Stimulated activated naive CD8-positive, alpha-beta T cell treated with anti-CD3 and anti-CD28 coated beads, Interleukin-15, amount 100 ng/mL, for 72 hours (primary cell): ENCODE measurements around the gene BTRC.
"Not testable (repeated sequence)": the region's sequence is repeated elsewhere in the genome, so short reads cannot be mapped to it uniquely, and the experiment has no call there.

Experiments
- ATAC-seq: fragments of 150-1000 bp; cut with Tn5 transposase; 2 replicates; pipeline ENCODE4 v1.10.0; 2021; ENCODE audit warnings: mild to moderate bottlenecking, moderate library complexity
- DNase-seq, 2 donors: peaks; one replicate each; pipeline ENCODE4 v3.0.0; 2021 to 2022
- H3K27ac Mint-ChIP-seq, 2 donors: one replicate each; pipeline ENCODE4 v1.8.0; 2022; ENCODE audit warnings: mild to moderate bottlenecking in 2 of 2, mixed read lengths in 2 of 2, moderate library complexity in 2 of 2
- H3K27me3 Mint-ChIP-seq: one replicate; pipeline ENCODE4 v1.8.0; 2022; ENCODE audit warnings: mixed read lengths
- H3K4me1 Mint-ChIP-seq: one replicate; pipeline ENCODE4 v1.8.0; 2022; ENCODE audit warnings: mild to moderate bottlenecking, mixed read lengths
- H3K4me3 Mint-ChIP-seq, 2 donors: one replicate each; pipeline ENCODE4 v1.8.0; 2022; ENCODE audit warnings: mild to moderate bottlenecking in 2 of 2, mixed read lengths in 2 of 2, moderate library complexity in 1 of 2
- H3K9me3 Mint-ChIP-seq, 2 donors: one replicate each; pipeline ENCODE4 v1.8.0; 2022; ENCODE audit warnings: mixed read lengths in 2 of 2

Gene BTRC

DNA sequence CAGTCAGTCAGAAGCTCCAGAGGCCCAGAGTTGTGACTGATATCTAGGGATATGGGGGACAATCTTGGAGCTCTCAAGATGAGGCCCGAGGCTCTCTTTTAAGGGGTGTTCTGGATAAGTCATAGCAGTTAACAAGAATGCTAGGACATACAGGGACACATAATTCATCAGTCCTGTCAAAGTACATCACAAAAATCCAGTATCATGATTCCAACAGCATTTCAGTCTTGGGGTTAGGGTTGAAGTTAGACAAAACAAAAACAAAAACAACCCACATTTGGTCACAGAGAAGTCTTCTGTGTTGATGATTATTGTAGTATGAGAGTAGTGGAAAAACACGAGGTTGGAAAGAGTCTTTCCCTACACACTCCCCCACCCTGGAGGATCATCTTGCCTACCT is 39.4 kb downstream of the BTRC start:
- Mint-ChIP-seq H3K4me1 (peaks cover 14% of the 10 kb centered on the region), H3K4me3 (no peak overlapping the region), H3K9me3 (no peaks in the 10 kb centered on the region), H3K27me3 (no peaks in the 10 kb centered on the region), H3K27ac (no peak overlapping the region)
- ATAC-seq = no peak
- DNase-seq = no peak

GRCh38 chr10:101394524-101395133 is 40.7 kb downstream of the BTRC start:
- ATAC-seq = no peak
- Mint-ChIP-seq H3K9me3 (no peaks in the 10 kb centered on the region), H3K27ac (no peak overlapping the region), H3K27me3 (no peaks in the 10 kb centered on the region), H3K4me3 (no peak overlapping the region), H3K4me1 (peaks cover 14% of the 10 kb centered on the region)
- DNase-seq = no peak

DNA sequence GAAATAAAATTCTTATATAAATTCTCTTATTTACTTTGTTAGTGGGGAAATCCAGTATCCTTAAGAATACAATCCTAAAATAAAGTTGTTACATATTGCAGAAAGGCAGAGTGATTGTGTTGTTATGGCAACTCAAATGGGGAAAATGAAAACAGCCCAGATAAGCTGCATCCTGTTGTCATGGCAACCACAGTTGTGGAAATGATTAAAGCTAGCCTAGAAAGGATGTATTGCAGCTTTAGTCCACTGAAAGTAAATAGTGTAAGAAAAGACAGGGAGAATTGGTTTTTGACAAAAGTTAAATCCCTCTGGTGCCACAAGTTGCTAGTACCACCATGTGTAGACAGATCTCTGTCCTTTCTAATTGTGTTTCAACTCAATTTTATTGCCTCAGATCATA is 43.2 kb downstream of the BTRC start:
- H3K9me3 Mint-ChIP-seq = no peaks in the 10 kb centered on the region
- peak; percentile 67 for ATAC-seq
- H3K27ac Mint-ChIP-seq = peak overlapping the region in 1 of 2 donors; percentile 57
- no peak overlapping the region for H3K4me3 Mint-ChIP-seq
- no peaks in the 10 kb centered on the region for H3K27me3 Mint-ChIP-seq
- H3K4me1 Mint-ChIP-seq = peaks cover 14% of the 10 kb centered on the region
- peak in 1 of 2 donors; percentile 21 for DNase-seq

GRCh38 chr10:101400585-101400984 is 46.6 kb downstream of the BTRC start:
- Mint-ChIP-seq H3K9me3 (no peaks in the 10 kb centered on the region), H3K4me3 (no peak overlapping the region), H3K27me3 (no peaks in the 10 kb centered on the region), H3K4me1 (peaks cover 9% of the 10 kb centered on the region), H3K27ac (no peak overlapping the region)
- ATAC-seq (no peak), DNase-seq (no peak)

- H3K27me3 Mint-ChIP-seq = no peaks in the 10 kb centered on the region
- no peak overlapping the region for H3K4me3 Mint-ChIP-seq
- peaks cover 1% of the 10 kb centered on the region for H3K4me1 Mint-ChIP-seq
- DNase-seq (no peak), ATAC-seq (no peak)
- H3K27ac Mint-ChIP-seq = no peak overlapping the region
- H3K9me3 Mint-ChIP-seq = no peaks in the 10 kb centered on the region
Observed at GRCh38 chr10:101402711-101403110, 48.7 kb downstream of the BTRC start.

GRCh38 chr10:101403161-101403560 is 49.2 kb downstream of the BTRC start:
- no peaks in the 10 kb centered on the region for H3K27me3 Mint-ChIP-seq
- no peak for DNase-seq
- H3K9me3 Mint-ChIP-seq = no peaks in the 10 kb centered on the region
- no peaks in the 10 kb centered on the region for H3K4me1 Mint-ChIP-seq
- no peak for ATAC-seq
- no peak overlapping the region for H3K27ac Mint-ChIP-seq
- H3K4me3 Mint-ChIP-seq = no peak overlapping the region

- no peak for DNase-seq
- no peak for ATAC-seq
- Mint-ChIP-seq H3K27me3 (no peaks in the 10 kb centered on the region), H3K27ac (no peak overlapping the region), H3K4me3 (no peak overlapping the region), H3K4me1 (no peaks in the 10 kb centered on the region), H3K9me3 (no peaks in the 10 kb centered on the region)
Observed at GRCh38 chr10:101405001-101405400, 51.0 kb downstream of the BTRC start.

- no peak overlapping the region for H3K27ac Mint-ChIP-seq
- ATAC-seq = no peak
- H3K4me3 Mint-ChIP-seq = no peak overlapping the region
Observed at GRCh38 chr10:101411598-101411997, 57.6 kb downstream of the BTRC start.

DNA sequence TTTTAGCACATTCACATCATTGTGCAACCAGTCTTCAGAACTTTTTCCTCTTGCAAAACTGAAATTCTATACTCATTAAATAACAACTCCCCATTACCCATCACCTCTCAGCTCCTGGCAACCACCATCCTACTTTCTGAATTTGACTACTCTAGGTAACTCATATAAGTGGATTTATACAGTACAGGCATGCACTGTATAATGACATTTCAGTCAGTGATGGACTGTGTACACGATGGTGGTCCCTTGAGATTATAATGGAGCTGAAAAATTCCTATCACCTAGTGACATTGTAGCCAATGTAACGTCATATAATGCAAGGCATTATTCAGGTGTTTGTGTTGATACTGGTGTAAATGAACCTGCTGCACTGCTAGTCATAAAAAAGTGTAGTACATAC is 60.1 kb downstream of the BTRC start:
- no peak overlapping the region for H3K4me3 Mint-ChIP-seq
- H3K9me3 Mint-ChIP-seq = peaks cover 0 to 3% of the 10 kb centered on the region in 2 donors
- no peak overlapping the region for H3K27ac Mint-ChIP-seq
- H3K4me1 Mint-ChIP-seq = no peaks in the 10 kb centered on the region
- DNase-seq = no peak
- H3K27me3 Mint-ChIP-seq = no peaks in the 10 kb centered on the region
- no peak for ATAC-seq

More at GRCh38 chr10:101411598-101411997, 57.6 kb downstream of the BTRC start:
- DNase-seq = no peak
- Mint-ChIP-seq H3K27me3 (no peaks in the 10 kb centered on the region), H3K9me3 (peaks cover 0 to 3% of the 10 kb centered on the region in 2 donors), H3K4me1 (no peaks in the 10 kb centered on the region)

- ATAC-seq = no peak
Observed at GRCh38 chr10:101415884-101416283, 61.9 kb downstream of the BTRC start.

DNA sequence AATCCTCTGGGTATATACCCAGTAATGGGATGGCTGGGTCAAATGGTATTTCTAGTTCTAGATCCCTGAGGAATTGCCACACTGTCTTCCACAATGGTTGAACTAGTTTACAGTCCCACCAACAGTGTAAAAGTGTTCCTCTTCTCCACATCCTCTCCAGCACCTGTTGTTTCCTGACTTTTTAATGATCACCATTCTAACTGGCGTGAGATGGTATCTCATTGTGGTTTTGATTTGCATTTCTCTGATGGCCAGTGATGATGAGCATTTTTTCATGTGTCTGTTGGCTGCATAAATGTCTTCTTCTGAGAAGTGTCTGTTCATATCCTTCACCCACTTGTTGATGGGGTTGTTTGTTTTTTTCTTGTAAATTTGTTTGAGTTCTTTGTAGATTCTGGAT is 68.0 kb downstream of the BTRC start:
- H3K9me3 Mint-ChIP-seq = not testable (repeated sequence)

More at GRCh38 chr10:101415884-101416283, 61.9 kb downstream of the BTRC start:
- DNase-seq = no peak
- H3K27me3 Mint-ChIP-seq = no peaks in the 10 kb centered on the region
- no peaks in the 10 kb centered on the region for H3K4me1 Mint-ChIP-seq
- no peak overlapping the region for H3K27ac Mint-ChIP-seq
- H3K9me3 Mint-ChIP-seq = peaks cover 0 to 3% of the 10 kb centered on the region in 2 donors
- no peak overlapping the region for H3K4me3 Mint-ChIP-seq

GRCh38 chr10:101425535-101425934 is 71.6 kb downstream of the BTRC start:
- H3K4me3 Mint-ChIP-seq = no peak overlapping the region
- H3K27ac Mint-ChIP-seq = no peak overlapping the region
- H3K9me3 Mint-ChIP-seq = no peaks in the 10 kb centered on the region
- ATAC-seq (no peak), DNase-seq (no peak)
- H3K4me1 Mint-ChIP-seq = no peaks in the 10 kb centered on the region
- no peaks in the 10 kb centered on the region for H3K27me3 Mint-ChIP-seq

More for the DNA sequence above, 68.0 kb downstream of the BTRC start:
- DNase-seq, H3K4me1 Mint-ChIP-seq, ATAC-seq, H3K4me3 Mint-ChIP-seq, H3K27ac Mint-ChIP-seq, H3K27me3 Mint-ChIP-seq: not testable (repeated sequence)

DNA sequence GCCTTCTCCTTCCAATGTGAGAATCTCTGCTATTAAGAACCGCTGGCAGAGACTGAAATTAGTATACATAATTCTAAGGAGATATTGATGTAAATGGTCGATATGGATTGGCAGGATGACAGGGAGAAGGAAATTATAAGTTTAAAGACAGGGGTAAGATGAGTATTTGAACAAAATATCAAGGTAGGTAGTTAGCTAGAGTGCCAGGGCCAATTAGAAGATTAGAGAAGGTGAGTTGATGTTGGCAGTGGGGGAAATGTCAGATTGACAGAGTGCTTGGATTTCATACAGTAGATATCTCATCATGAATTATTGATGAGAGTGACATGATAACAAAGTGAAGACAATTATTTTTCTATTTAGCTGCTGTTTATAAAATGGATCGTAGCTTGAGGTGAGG is 74.1 kb downstream of the BTRC start:
- no peak overlapping the region for H3K4me3 Mint-ChIP-seq
- no peaks in the 10 kb centered on the region for H3K4me1 Mint-ChIP-seq
- H3K9me3 Mint-ChIP-seq = no peaks in the 10 kb centered on the region
- ATAC-seq = no peak
- no peak for DNase-seq
- no peaks in the 10 kb centered on the region for H3K27me3 Mint-ChIP-seq
- H3K27ac Mint-ChIP-seq = no peak overlapping the region

DNA sequence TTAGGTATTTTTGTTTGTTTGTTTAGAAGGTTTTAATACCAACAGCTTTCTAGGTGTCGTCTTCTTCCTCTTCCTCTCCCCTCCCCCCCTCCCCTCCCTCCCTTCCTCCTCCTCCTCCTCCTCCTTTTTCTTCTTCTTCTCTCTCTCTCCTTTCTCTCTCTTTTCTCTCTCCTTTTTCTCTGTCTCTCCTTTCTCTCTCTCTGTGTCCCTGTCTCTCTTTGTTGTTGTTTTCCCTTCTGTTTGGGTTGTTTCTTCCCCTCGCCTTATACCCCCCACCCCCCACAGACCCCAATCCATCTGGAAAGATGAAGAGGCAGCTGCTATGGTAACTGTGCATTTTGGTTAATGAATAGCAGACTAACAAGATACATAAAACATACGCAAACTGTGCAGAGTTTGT is 75.5 kb downstream of the BTRC start:
- Mint-ChIP-seq H3K27ac (no peak overlapping the region), H3K27me3 (no peaks in the 10 kb centered on the region)
- no peak for ATAC-seq

GRCh38 chr10:101436302-101436701 is 82.3 kb downstream of the BTRC start:
- H3K4me3 Mint-ChIP-seq = no peak overlapping the region
- no peaks in the 10 kb centered on the region for H3K27me3 Mint-ChIP-seq
- DNase-seq (no peak), ATAC-seq (no peak)
- no peaks in the 10 kb centered on the region for H3K4me1 Mint-ChIP-seq
- no peaks in the 10 kb centered on the region for H3K9me3 Mint-ChIP-seq
- no peak overlapping the region for H3K27ac Mint-ChIP-seq

More for the DNA sequence above, 75.5 kb downstream of the BTRC start:
- H3K4me3 Mint-ChIP-seq = no peak overlapping the region
- no peaks in the 10 kb centered on the region for H3K4me1 Mint-ChIP-seq
- H3K9me3 Mint-ChIP-seq = no peaks in the 10 kb centered on the region
- no peak for DNase-seq

DNA sequence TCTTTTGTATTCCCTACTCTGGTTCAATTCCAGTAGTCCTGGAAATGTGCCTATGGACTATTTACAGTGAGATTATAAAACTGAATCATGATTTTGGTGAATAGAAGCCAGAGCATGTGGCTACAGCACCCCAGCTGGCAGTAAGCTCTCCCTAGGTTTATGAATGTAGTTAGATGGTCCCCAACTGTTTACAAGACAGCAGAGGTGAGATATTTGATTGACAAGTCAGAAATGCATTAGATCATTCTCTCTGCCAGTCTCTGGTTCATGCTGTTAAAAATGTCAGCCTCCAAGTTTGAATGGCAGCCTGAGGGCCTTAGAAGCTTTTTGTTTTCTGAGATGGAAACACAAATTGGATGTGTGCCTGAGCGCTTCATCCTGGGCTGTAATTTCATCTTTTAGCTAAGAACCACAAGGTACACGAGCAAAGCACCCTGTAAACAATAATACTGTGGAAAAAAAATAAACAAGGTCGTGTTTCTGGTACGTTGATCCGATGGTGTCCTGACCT is 85.0 kb downstream of the BTRC start:
- ATAC-seq (no peak), DNase-seq (no peak)
- no peaks in the 10 kb centered on the region for H3K9me3 Mint-ChIP-seq
- no peak overlapping the region for H3K4me3 Mint-ChIP-seq
- H3K4me1 Mint-ChIP-seq = peaks cover 6% of the 10 kb centered on the region
- H3K27me3 Mint-ChIP-seq = no peaks in the 10 kb centered on the region
- no peak overlapping the region for H3K27ac Mint-ChIP-seq
